Large intestine (tissue), 3 donors: Measurements from ENCODE around the gene IL36B. TPM values are rescaled to one million over a fixed set of nuclear protein-coding genes. Genes with fewer than 3 reads are reported as not detected.

ENCODE experiments used
- DNase-seq, 2 donors: peaks; one replicate each; pipeline versions ENCODE4 v3.0.0 to v3.0.0-alpha.2; 2013
- H3K27ac ChIP-seq: one replicate; pipeline ENCODE4 v1.5.1; 2013; ENCODE audit warnings: low read length
- H3K27me3 ChIP-seq: 2 replicates; pipeline ENCODE4 v1.6.1; 2013; ENCODE audit warnings: low read length; ENCODE audit not compliant: control insufficient read depth, insufficient read depth
- H3K36me3 ChIP-seq: 2 replicates; pipeline ENCODE4 v1.6.1; 2013; ENCODE audit warnings: low read length; ENCODE audit not compliant: control insufficient read depth, insufficient read depth
- H3K4me1 ChIP-seq: one replicate; pipeline ENCODE4 v1.6.1; 2013; ENCODE audit warnings: low read length; ENCODE audit not compliant: control insufficient read depth, insufficient read depth
- H3K4me3 ChIP-seq: one replicate; pipeline ENCODE4 v1.5.1; 2013; ENCODE audit warnings: low read length
- H3K9me3 ChIP-seq: one replicate; pipeline ENCODE4 v1.6.1; 2013; ENCODE audit warnings: mild to moderate bottlenecking, low read depth, low read length, moderate library complexity; ENCODE audit not compliant: control insufficient read depth
- WGBS: methylation state at CpG from one replicate; pipeline ENCODE4 v1.1.5; 2013; ENCODE audit warnings: low lambda C conversion rate; ENCODE audit not compliant: insufficient coverage; 5-methylcytosine and 5-hydroxymethylcytosine counted together
- polyA plus RNA-seq: library from polyadenylated mRNA; unstranded; fragments of 120-200 nt; gene quantifications from one replicate; pipeline ENCODE4 v1.2.1, GENCODE V29; 2013

Gene IL36B
- polyA plus RNA-seq, 1 donor, result not detected

DNA sequence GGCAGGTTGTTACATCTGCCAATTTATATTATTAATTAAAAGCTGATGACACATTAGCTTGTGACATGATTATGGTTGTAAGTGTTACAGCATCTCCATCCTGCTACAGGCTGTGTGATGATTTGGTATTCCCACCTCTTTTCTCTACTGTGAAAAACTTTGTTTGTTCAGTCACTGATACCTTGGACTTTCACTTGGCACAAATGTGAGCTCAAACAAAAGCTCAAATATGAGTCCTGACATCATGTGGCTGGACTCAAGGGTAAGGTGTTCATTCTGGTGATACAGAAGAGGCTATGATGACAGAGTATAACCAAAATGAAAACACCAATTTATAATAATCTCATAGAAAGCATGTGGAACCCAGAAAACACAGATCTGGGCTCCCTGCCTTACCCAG lies 58.8 kb downstream of the IL36B start:
- Histone ChIP-seq H3K4me3 (no peak overlapping the region), H3K4me1 (no peaks in the 10 kb centered on the region), H3K27ac (no peak overlapping the region), H3K36me3 (no peaks in the 10 kb centered on the region), H3K27me3 (peaks cover 3% of the 10 kb centered on the region), H3K9me3 (peaks cover 6% of the 10 kb centered on the region)
- no peak for DNase-seq

DNA sequence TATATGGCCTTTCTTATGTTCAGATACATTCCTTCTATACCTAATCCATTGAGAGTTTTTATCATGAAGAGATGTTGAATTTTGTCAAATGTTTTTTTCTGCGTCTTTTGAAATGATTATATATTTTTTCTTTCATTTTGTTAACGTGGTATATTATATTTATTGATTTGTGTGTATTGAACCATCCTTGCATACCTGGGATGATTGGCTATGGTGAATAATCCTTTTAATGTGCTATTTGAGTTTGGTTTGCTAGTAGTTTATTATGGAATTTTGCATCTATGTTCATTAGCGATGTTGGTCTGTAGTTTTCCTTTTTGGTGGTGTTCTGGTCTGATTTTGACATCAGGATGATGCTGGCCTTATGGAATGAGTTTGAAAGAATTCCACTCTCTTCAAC lies 63.1 kb downstream of the IL36B start:
- no peaks in the 10 kb centered on the region for H3K4me1 ChIP-seq
- H3K27me3 ChIP-seq, result peaks cover 3% of the 10 kb centered on the region
- H3K27ac ChIP-seq, result no peak overlapping the region
- no peaks in the 10 kb centered on the region for H3K36me3 ChIP-seq
- no peak for DNase-seq
- H3K4me3 ChIP-seq, result no peak overlapping the region
- peaks cover 6% of the 10 kb centered on the region for H3K9me3 ChIP-seq
- WGBS, result 73% methylated on average over 3 of the region's 3 CpGs

DNA sequence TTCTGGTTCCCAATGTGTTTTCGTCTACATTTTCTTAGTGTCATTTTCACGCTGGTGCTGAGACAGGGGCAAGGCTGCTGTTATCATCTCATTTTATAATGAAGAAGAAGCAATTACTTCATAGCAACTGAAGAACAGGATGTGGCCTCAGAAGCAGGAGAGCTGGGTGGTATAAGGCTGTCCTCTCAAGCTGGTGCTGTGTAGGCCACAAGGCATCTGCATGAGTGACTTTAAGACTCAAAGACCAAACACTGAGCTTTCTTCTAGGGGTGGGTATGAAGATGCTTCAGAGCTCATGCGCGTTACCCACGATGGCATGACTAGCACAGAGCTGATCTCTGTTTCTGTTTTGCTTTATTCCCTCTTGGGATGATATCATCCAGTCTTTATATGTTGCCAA lies 67.6 kb downstream of the IL36B start:
- H3K27ac ChIP-seq, result no peak overlapping the region
- no peaks in the 10 kb centered on the region for H3K9me3 ChIP-seq
- H3K36me3 ChIP-seq, result no peaks in the 10 kb centered on the region
- WGBS, result no CpG with 5 or more reads among the region's 5 CpGs
- no peak for DNase-seq
- H3K4me1 ChIP-seq, result no peaks in the 10 kb centered on the region
- no peak overlapping the region for H3K4me3 ChIP-seq
- peaks cover 4% of the 10 kb centered on the region for H3K27me3 ChIP-seq

DNA sequence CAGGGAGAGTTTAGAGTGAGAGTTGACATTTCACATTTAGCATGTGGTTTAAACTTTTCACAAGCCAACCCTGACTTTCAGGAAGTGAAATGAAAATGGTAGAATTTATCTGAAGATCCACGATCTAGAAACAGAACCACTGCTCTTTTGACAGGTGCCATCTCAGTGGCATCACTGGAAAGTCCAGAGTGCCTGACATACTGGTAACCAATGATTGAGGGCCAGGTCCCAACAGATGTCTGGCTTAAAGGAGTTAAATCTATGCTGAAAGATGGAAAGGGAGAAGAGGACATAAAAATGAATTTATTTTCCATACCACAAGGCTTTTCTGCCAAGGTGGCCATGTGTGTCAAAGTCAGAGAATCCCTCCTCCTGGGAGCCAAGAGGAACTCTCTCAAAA lies 72.1 kb downstream of the IL36B start:
- H3K27me3 ChIP-seq, result peaks cover 12% of the 10 kb centered on the region
- no peak overlapping the region for H3K27ac ChIP-seq
- DNase-seq, result no peak
- H3K4me1 ChIP-seq, result no peaks in the 10 kb centered on the region
- no CpG with 5 or more reads among the region's 1 CpG for WGBS
- H3K36me3 ChIP-seq, result no peaks in the 10 kb centered on the region
- H3K4me3 ChIP-seq, result no peak overlapping the region
- H3K9me3 ChIP-seq, result no peaks in the 10 kb centered on the region

DNA sequence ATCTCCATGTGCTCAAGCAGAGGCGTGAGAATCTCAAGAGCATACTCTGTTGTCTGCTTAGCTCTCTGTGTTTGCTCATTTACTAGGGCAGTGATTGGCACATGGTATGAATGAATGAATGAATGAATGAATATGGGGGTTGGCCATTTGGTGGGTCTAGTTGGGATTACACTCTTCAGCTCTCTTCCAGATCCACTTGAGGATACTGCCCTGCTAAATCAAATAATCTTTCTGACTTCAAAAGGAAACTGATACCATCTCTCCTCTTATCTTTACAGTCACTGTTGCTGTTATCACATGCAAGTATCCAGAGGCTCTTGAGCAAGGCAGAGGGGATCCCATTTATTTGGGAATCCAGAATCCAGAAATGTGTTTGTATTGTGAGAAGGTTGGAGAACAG lies 72.9 kb downstream of the IL36B start:
- WGBS, result no CpG with 5 or more reads among the region's 1 CpG
- Histone ChIP-seq H3K4me1 (no peaks in the 10 kb centered on the region), H3K4me3 (no peak overlapping the region), H3K27ac (no peak overlapping the region), H3K36me3 (no peaks in the 10 kb centered on the region), H3K27me3 (peaks cover 12% of the 10 kb centered on the region), H3K9me3 (no peaks in the 10 kb centered on the region)
- DNase-seq, result no peak

DNA sequence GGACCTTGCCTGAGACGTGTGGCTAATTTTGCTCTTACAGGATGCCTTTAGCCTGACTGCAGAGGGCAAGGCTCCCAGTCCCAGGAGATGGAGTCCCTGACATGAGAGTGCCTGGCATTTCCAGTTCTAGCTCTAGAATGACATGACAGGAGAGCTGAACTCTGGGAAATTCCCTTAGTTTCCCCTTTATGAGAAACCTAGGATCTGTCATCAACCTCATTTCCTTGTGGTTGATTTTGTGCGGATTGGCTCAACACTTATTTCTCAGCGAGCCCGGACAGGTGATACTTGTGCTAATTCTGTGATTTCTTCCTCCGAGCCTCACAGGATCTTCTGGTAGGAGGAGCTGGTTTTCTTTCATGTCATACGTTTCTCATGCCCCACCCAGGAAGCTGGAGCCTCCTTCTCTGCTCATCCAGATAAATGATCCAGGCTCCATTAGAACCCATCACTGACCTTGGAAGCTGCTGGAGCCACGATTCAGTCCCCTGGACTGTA lies 75.1 kb downstream of the IL36B start, which contains the start of gene IL36G:
IL36G (plus strand) TSS at position 448 of the 498 bp plus-strand sequence. CDS start 633 bp downstream, outside the sequence.
- Histone ChIP-seq H3K36me3 (no peaks in the 10 kb centered on the region), H3K9me3 (no peaks in the 10 kb centered on the region), H3K27me3 (peaks cover 8% of the 10 kb centered on the region), H3K27ac (no peak within 1 kb of the TSS), H3K4me1 (no peaks in the 10 kb centered on the region), H3K4me3 (no peak within 1 kb of the TSS)
- no peak for DNase-seq
- no CpG with 5 or more reads among the region's 7 CpGs for WGBS

Other genes with a start within 250 kb of the IL36B start
- gene IL1B, start 216.1 kb downstream of the IL36B start, polyA plus RNA-seq, result 3.9 TPM
- 1.6 TPM for gene IL37, start 141.7 kb downstream of the IL36B start, polyA plus RNA-seq
- 0.51 TPM for gene IL36G, start 74.9 kb downstream of the IL36B start, polyA plus RNA-seq
- gene IL36A, start 47.4 kb downstream of the IL36B start, polyA plus RNA-seq, result not detected
- gene IL36RN, start 6.3 kb upstream of the IL36B start, polyA plus RNA-seq, result not detected
- gene IL1F10, start 15.1 kb upstream of the IL36B start, polyA plus RNA-seq, result not detected
- 0.39 TPM for gene IL1RN, start 74.7 kb upstream of the IL36B start, polyA plus RNA-seq
- gene PSD4, start 121.1 kb upstream of the IL36B start, polyA plus RNA-seq, result 21.4 TPM
- 2.1 TPM for gene PAX8, start 226.1 kb upstream of the IL36B start, polyA plus RNA-seq